ENCODE data around the gene ALDOB.

DNA sequence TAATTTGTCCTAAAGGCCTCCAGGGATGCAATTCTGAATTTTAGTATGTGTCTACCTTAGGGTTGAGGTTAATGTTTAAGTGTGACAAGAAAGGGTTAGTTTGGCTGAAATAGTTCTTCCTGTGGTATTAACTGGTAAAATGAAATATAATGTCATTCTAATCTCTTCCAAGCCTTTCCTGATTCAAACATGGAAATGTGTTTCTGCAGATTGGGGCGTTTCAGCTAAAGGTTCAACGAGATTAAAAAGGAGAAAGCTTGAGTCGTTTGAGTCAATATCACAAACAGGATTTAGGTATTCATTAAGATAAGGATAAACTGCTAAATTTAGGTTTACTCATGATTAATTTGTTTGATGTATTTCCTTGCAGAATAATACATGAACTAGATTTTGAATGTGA lies 34.4 kb upstream of the ALDOB start:
- TF ChIP-seq GATA2 (IDR thresholded peaks at IDR 0.05; ENCODE audit: low read depth, low read length) = no peak
- no peak for TF ChIP-seq GATA3 (IDR thresholded peaks at IDR 0.05; ENCODE audit: low read depth, low read length)

All from SH-SY5Y (cell line).